SK-N-SH (cell line): ENCODE measurements around the gene H6PD. TPM values are rescaled to one million over a fixed set of nuclear protein-coding genes. Genes with fewer than 3 reads are reported as not detected.

Experiments
- CTCF ChIA-PET: fragments of 300-600, 350-600 bp; formaldehyde crosslinking; extraction: SDS; loops from one replicate; lab custom pipeline; 2021; lab: Yijun Ruan, JAX
- POLR2A ChIA-PET: fragments of 350-600 bp; sonication (Branson Sonifier 250); formaldehyde crosslinking; extraction: SDS; loops from one replicate; lab custom pipeline; 2020; ENCODE audit warnings: antibody characterized with exemption, inconsistent platforms; lab: Yijun Ruan, JAX
- DNase-seq: peaks from one replicate; pipeline ENCODE4 v3.0.0; 2012
- H2AFZ ChIP-seq: fragments of 200-600 bp; sonication (generic); 2 replicates; pipeline ENCODE4 v1.8.1; 2016; ENCODE audit warnings: antibody characterized with exemption, mild to moderate bottlenecking, low read depth
- H3F3A ChIP-seq: fragments of 200-600 bp; sonication (generic); replicated peaks from 2 replicates; pipeline ENCODE3; 2016; ENCODE audit warnings: antibody characterized with exemption, mild to moderate bottlenecking; ENCODE audit not compliant: insufficient read depth
- H3K27ac ChIP-seq, 2 experiments: fragments of 200-500 bp in 1 of 2; fragments of 200-600 bp in 1 of 2; sonication (Bioruptor generic) in 1 of 2; sonication (generic), shearing (Covaris generic) in 1 of 2; 2 replicates each; pipeline versions ENCODE4 v1.5.1 to v1.6.1; 2014 to 2016; ENCODE audit warnings: low read depth in 2 of 2, inconsistent platforms in 1 of 2, low read length in 1 of 2, mild to moderate bottlenecking in 1 of 2, mixed read lengths in 1 of 2
- H3K27me3 ChIP-seq: fragments of 200-600 bp; sonication (generic), shearing (Covaris generic); 2 replicates; pipeline ENCODE4 v1.6.1; 2016; ENCODE audit warnings: mixed run types; ENCODE audit not compliant: insufficient read depth
- H3K36me3 ChIP-seq, 2 experiments: fragments of 200-500 bp in 1 of 2; fragments of 200-600 bp in 1 of 2; sonication (Bioruptor generic) in 1 of 2; sonication (generic) in 1 of 2; replicated peaks in 1 of 2; 2 replicates each; pipeline versions ENCODE3 to v1.5.1; 2014 to 2016; ENCODE audit warnings: low read length in 1 of 2, mild to moderate bottlenecking in 1 of 2; ENCODE audit not compliant: insufficient read depth in 2 of 2, control insufficient read depth in 1 of 2
- H3K4me1 ChIP-seq, 2 experiments: fragments of 200-500 bp in 1 of 2; fragments of 200-600 bp in 1 of 2; sonication (Bioruptor generic) in 1 of 2; sonication (generic), shearing (Covaris generic) in 1 of 2; 2 replicates each; pipeline versions ENCODE4 v1.5.1 to v1.6.1; 2014 to 2016; ENCODE audit warnings: low read depth in 1 of 2, low read length in 1 of 2, mixed run types in 1 of 2; ENCODE audit not compliant: insufficient read depth in 2 of 2, control insufficient read depth in 1 of 2
- H3K4me2 ChIP-seq: fragments of 200-600 bp; sonication (generic), shearing (Covaris generic); 2 replicates; pipeline ENCODE4 v1.6.1; 2017; ENCODE audit warnings: mixed run types
- H3K4me3 ChIP-seq, 2 experiments: fragments of 200-500 bp in 1 of 2; fragments of 200-600 bp in 1 of 2; sonication (Bioruptor generic) in 1 of 2; sonication (generic), shearing (Covaris generic) in 1 of 2; 2 replicates each; pipeline versions ENCODE4 v1.5.1 to v1.8.1; 2014 to 2016; ENCODE audit warnings: low read depth in 2 of 2, inconsistent platforms in 1 of 2, low read length in 1 of 2, mild to moderate bottlenecking in 1 of 2, mixed read lengths in 1 of 2, moderate library complexity in 1 of 2
- H3K79me2 ChIP-seq: fragments of 200-600 bp; sonication (generic); 2 replicates; pipeline ENCODE4 v1.8.1; 2017; ENCODE audit warnings: mild to moderate bottlenecking; ENCODE audit not compliant: insufficient read depth
- H3K9ac ChIP-seq: fragments of 200-600 bp; sonication (generic); 2 replicates; pipeline ENCODE4 v1.6.1; 2017; ENCODE audit warnings: mixed run types
- H3K9me2 ChIP-seq: fragments of 200-600 bp; sonication (generic); 2 replicates; pipeline ENCODE4 v1.6.1; 2017; ENCODE audit warnings: mixed run types
- H3K9me3 ChIP-seq: fragments of 200-600 bp; sonication (generic); 2 replicates; pipeline ENCODE4 v1.6.1; 2017; ENCODE audit warnings: mixed run types, mild to moderate bottlenecking, moderate library complexity
- H4K20me1 ChIP-seq: fragments of 200-600 bp; sonication (generic); 2 replicates; pipeline ENCODE4 v1.6.1; 2017; ENCODE audit warnings: mild to moderate bottlenecking, mixed run types; ENCODE audit not compliant: insufficient read depth
- ELF1 ChIP-seq: IDR thresholded peaks from 2 replicates; pipeline ENCODE4 v1.4.0; 2012
- GABPA ChIP-seq: IDR thresholded peaks from 2 replicates; pipeline ENCODE4 v1.4.0; 2012; ENCODE audit warnings: low read depth, mild to moderate bottlenecking
- GATA2 ChIP-seq: sonication (generic); formaldehyde crosslinking; IDR thresholded peaks from 2 replicates; pipeline ENCODE4 v1.5.0; 2020; ENCODE audit warnings: mild to moderate bottlenecking, missing genetic modification reagents
- POLR2AphosphoS5 ChIP-seq: IDR thresholded peaks from 2 replicates; pipeline ENCODE4 v1.6.1; 2012; ENCODE audit warnings: low read depth, low read length
- RAD21 ChIP-seq: IDR thresholded peaks from 2 replicates; pipeline ENCODE4 v1.6.1; 2012; ENCODE audit warnings: mild to moderate bottlenecking, low read length
- RCOR1 ChIP-seq: fragments of 150-350 bp; IDR thresholded peaks from 2 replicates; pipeline ENCODE4 v1.6.1; 2017; ENCODE audit warnings: antibody characterized with exemption, low read length
- REST ChIP-seq: IDR thresholded peaks from 2 replicates; pipeline ENCODE4 v1.6.1; 2012; ENCODE audit warnings: mild to moderate bottlenecking, low read depth, low read length, moderate library complexity
- RXRA ChIP-seq: IDR thresholded peaks from 2 replicates; pipeline ENCODE4 v1.4.0; 2012; ENCODE audit warnings: low read depth, mild to moderate bottlenecking, borderline replicate concordance
- YY1 ChIP-seq: IDR thresholded peaks from 2 replicates; pipeline ENCODE4 v1.4.0; 2012; ENCODE audit warnings: low read depth, mild to moderate bottlenecking
- WGBS: methylation state at CpG from one replicate; pipeline ENCODE4 v1.1.6; 2017; ENCODE audit warnings: low lambda C conversion rate; 5-methylcytosine and 5-hydroxymethylcytosine counted together
- polyA plus RNA-seq, 3 experiments: library from polyadenylated mRNA; depleted of rRNA; stranded (reverse); fragments of >200 nt; gene quantifications; 2 replicates each; pipeline ENCODE4 v1.2.3, GENCODE V29; 2012

The H6PD gene
- polyA plus RNA-seq, 1 of the 3 experiments (the other 2 are of a cell fraction) = 19.1 TPM

- no peak for TF ChIP-seq REST
- TF ChIP-seq RCOR1 = no peak
- TF ChIP-seq ELF1 = no peak
Observed at GRCh38 chr1:9256332-9256731, 21.8 kb downstream of the H6PD start (continued).

GRCh38 chr1:9257851-9258250 lies 23.3 kb downstream of the H6PD start:
- POLR2A ChIA-PET = no interaction called here
- Histone ChIP-seq H3K4me2 (no peak overlapping the region), H3K4me3 (no peak overlapping the region), H3F3A (no peaks in the 10 kb centered on the region), H2AFZ (no peak overlapping the region), H3K27me3 (no peaks in the 10 kb centered on the region), H3K27ac (no peak overlapping the region), H3K9ac (no peak overlapping the region), H3K79me2 (peaks cover 30% of the 10 kb centered on the region), H4K20me1 (0 out of 2 replicates have a peak, but pooled peaks cover 8% of the 10 kb centered on the region), H3K4me1 (peaks cover 7 to 15% of the 10 kb centered on the region in 2 experiments; a peak in 3 of 4 replicates), H3K36me3 (peaks cover 0 to 11% of the 10 kb centered on the region in 2 experiments), H3K9me2 (no peaks in the 10 kb centered on the region), H3K9me3 (no peaks in the 10 kb centered on the region)
- CTCF ChIA-PET = interaction anchor here (0.9 to 4.0 kb wide), 2 partner anchors 9 kb away, joined by 3 to 22 read pairs; no protein-coding TSS in a partner anchor
- TF ChIP-seq GABPA = no peak
- TF ChIP-seq RXRA = no peak
- no peak for TF ChIP-seq ELF1
- TF ChIP-seq YY1 = no peak
- no peak for TF ChIP-seq RAD21
- no peak for TF ChIP-seq POLR2AphosphoS5
- 94% methylated on average over 21 of the region's 22 CpGs for WGBS
- no peak for DNase-seq

DNA sequence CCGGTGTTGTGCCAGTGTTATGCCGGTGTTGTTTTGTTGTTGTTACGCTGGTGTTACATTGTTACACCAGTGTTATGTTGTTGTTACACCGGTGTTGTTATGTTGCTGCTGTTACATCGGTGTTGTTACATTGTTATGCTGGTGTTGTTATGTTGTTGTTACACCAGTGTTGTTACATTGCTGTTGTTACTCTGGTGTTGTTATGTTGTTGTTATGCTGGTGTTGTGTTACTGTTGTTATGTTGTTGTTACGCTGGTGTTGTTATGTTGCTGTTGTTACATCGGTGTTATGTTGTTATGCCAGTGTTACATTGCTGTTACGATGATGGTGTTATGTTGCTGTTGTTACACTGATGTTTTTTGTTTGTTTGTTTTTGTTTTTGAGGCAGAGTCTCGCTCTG lies 24.1 kb downstream of the H6PD start:
- Histone ChIP-seq H3K4me1 (peaks cover 3 to 8% of the 10 kb centered on the region in 2 experiments; a peak in 3 of 4 replicates), H4K20me1 (0 out of 2 replicates have a peak, but pooled peaks cover 8% of the 10 kb centered on the region), H3K4me3 (no peak overlapping the region), H3K9me3 (no peaks in the 10 kb centered on the region), H3K9ac (no peak overlapping the region), H3F3A (no peaks in the 10 kb centered on the region), H3K36me3 (peaks cover 0 to 15% of the 10 kb centered on the region in 2 experiments), H3K27ac (no peak overlapping the region), H3K4me2 (no peak overlapping the region)
- CTCF ChIA-PET = no interaction called here
- 95% methylated on average over 9 of the region's 9 CpGs for WGBS
- DNase-seq = no peak
- POLR2A ChIA-PET = no interaction called here
- TF ChIP-seq GATA2 (CRISPR knock-in tag) = no peak
- no peak for TF ChIP-seq YY1
- TF ChIP-seq, all 33 proteins: peak for 0
- peaks cover 30% of the 10 kb centered on the region for H3K79me2 ChIP-seq
- no peaks in the 10 kb centered on the region for H3K27me3 ChIP-seq
- H2AFZ ChIP-seq = no peak overlapping the region
- no peaks in the 10 kb centered on the region for H3K9me2 ChIP-seq
